Activated T-cell treated with anti-CD3 and anti-CD28 coated beads, Interleukin-2, amount 50 U/mL, for 48 hours (primary cell): ENCODE results near the gene NEK6.
A peak's percentile ranks its signal among the peaks of the same experiment; 100 is the strongest.

Experiments
- DNase-seq, 2 experiments: peaks; one replicate each; pipeline ENCODE4 v3.0.0-alpha.2; 2020

Gene NEK6

GRCh38 chr9:124299515-124300090, 41.9 kb downstream of the NEK6 start:
- no peak for DNase-seq

DNA sequence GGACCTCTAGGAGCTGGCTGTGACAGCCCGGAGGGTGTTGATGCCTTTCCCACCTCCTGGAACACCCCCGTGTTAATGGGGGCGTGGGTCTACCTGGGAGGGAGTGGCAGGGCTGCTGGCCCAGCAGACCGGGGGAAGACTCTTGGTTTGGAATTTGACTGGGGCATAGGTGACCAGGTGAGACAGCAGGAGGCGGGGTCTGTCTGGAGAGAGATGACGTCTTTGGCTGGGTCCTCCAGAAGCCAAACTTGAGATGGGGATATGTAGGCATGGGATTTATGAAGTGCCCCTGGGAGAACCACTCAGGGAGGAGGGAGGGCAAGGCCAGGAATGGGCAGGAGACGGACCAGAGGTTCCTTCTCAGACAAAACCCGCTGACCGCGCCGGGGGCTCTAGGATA, 42.6 kb downstream of the NEK6 start:
- DNase-seq: no peak

- DNase-seq: no peak
Observed at GRCh38 chr9:124302921-124303320, 45.2 kb downstream of the NEK6 start.

- no peak for DNase-seq
Observed at GRCh38 chr9:124303762-124304161, 46.0 kb downstream of the NEK6 start.

DNA sequence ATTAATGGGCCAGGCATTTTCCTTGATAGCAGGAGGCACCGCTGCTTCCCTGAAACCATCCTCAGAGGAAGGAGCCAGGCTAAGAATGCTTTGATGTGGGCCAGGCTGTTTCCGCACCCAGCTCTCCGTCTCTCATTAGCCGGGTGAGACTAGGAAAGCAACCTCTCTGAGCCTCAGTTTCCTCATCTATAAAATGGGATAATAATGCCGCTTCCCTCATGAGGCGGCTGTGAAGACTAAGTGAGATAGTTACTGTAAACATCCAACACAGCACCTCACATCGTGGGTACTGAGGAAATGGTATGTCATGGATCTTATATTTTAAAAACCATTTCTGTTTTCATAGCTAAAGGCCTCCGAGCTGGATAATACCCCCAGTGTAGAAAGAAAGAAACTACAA, 46.5 kb downstream of the NEK6 start:
- no peak for DNase-seq

- no peak for DNase-seq
Observed at GRCh38 chr9:124306098-124306735, 48.5 kb downstream of the NEK6 start.

DNA sequence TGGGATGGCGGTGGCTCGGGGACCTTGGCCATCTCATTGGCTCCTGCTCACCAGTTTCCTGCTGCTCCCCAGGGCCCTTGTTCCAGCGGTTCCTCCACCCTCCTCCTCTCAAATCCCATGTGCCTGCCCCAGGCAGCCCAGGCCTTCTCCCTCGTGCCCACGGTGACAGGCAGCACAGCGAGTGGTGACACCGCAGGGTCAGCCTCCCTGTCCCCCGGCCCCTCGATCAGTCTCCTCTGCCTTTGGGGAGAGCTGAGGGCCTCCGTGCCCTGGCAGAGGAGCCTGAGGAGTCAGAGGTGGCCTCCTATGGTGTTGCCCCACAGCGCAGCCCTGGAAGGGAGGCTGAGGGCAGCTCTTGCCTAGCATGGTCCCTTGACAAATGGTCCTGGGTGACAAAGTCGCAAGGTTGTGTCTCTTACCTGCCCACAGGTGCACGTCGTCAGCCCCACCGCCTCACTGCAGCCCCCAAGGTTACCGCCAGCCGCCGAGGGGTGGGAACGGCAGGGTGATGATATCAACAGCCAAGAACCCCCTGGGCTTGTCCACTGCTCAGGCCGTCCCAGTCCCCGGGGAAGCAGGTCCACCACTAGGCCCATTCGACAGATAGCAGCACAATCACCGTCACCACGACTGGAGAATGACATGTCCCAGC, 49.8 kb downstream of the NEK6 start:
- DNase-seq: no peak

- DNase-seq: no peak
Observed at GRCh38 chr9:124308606-124309491, 51.1 kb downstream of the NEK6 start.

GRCh38 chr9:124309667-124310084, 51.9 kb downstream of the NEK6 start:
- no peak for DNase-seq

GRCh38 chr9:124311283-124311682, 53.5 kb downstream of the NEK6 start:
- no peak for DNase-seq

- no peak for DNase-seq
Observed at GRCh38 chr9:124312290-124313265, 54.8 kb downstream of the NEK6 start.

- DNase-seq: no peak
Observed at GRCh38 chr9:124313940-124314339, 56.2 kb downstream of the NEK6 start.

DNA sequence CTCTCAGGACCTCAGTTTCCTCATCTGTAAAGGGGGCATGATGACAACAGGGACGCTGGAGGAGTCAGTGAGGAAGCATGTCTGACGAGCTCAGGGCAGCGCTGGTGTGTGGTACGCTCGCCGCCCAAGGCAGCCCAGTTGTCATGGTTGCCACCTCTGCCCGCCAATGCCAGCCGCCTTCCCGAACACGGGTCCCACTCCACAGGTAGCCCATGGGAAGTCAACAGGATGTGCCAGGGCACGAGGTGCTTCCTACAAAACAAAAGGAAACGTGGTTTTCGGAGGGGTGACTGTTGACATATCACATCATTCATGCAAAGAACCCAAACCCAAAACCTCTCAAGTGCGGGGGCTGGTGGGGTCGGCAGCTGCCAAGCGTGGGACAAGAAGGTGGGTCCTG, 58.1 kb downstream of the NEK6 start:
- no peak for DNase-seq

- DNase-seq: peak; percentile 69 to 72
Observed at GRCh38 chr9:124320062-124320973, 62.6 kb downstream of the NEK6 start.

DNA sequence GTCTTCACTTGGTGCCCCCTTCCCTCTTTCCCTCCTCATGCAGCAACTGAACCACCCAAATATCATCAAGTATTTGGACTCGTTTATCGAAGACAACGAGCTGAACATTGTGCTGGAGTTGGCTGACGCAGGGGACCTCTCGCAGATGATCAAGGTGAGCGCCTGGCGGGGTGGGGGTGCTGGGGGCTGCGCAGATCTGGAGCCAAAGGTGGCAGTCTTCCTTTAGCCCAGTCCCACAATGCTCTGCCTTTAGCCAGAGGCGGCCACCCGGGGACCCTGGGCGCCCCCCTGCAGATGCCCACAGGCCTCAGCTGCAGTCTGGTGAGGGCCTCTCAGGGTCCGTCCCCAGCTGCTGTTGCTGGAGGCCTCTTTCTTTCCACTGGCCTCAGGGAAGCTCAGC, 63.7 kb downstream of the NEK6 start:
- DNase-seq: no peak

GRCh38 chr9:124321935-124322334, 64.2 kb downstream of the NEK6 start:
- no peak for DNase-seq

DNA sequence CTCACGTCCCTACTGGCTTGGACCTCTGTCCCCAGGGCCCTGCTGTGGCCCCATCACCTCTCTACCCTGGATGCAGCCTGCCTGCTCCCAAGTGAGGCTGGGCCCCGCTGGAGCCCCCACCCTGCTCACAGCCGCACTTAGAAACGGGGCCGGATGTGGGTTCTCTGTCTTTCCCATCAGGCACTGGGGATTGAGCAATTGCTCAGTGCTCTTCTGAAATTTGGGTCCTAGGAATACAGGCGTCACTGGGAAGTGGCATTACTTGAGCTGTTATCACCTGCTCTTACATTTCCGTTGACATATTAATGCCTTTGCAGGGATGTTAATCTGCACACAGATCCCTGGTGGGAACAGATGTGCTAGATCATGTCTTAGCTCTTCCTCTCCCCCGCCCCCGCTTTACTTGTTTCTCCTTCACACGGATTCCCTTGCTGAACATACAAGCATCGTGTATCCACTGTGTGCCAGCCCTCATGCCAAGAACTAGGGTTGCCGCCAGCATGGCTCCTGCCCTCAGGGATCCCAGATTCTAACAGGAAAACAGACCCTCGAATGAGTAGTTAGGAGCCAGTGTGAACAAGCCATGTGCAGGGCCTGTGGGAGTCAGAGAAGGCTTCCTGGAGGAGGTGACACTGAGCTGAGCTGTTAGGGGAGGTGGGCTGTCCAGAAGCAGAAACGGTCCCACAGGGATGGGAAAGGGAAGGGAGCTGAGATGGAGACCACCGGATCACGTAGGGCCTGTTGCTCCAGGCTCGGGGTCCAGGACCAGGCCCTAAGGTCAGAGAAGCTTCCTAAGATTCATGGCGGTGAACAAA, 65.1 kb downstream of the NEK6 start:
- DNase-seq: no peak

GRCh38 chr9:124323904-124324303, 66.2 kb downstream of the NEK6 start:
- DNase-seq: no peak

GRCh38 chr9:124325816-124326215, 68.1 kb downstream of the NEK6 start:
- no peak for DNase-seq

DNA sequence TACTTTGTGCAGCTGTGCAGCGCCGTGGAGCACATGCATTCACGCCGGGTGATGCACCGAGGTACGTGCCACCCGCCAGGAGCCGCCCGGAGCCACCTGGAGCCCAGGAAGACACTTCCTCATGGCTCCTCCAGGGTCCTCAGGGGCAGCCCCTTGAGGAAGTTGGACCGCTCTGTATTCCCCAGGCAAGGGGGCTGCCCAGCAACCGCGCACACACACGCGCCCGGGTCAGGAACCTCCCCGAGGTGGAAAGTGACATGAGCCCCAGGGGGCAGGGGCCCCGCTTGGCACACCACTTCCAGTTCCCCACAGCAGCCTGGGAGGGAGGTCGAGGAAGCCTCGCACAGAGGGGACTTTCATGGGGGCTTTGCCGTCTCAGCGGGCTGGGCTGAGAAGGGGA, 68.6 kb downstream of the NEK6 start:
- no peak for DNase-seq
